Embryonic facial prominence (tissue), 1 donor: ENCODE measurements around the gene MRRF.
"Not testable (repeated sequence)": the region's sequence is repeated elsewhere in the genome, so short reads cannot be mapped to it uniquely, and the experiment has no call there.

Source experiments
- DNase-seq: peaks from one replicate; pipeline ENCODE4 v3.0.0-alpha.2; 2016; ENCODE audit errors: extremely low spot score

MRRF gene

GRCh38 chr9:122277285-122277897, 12.7 kb downstream of the MRRF start:
- no peak for DNase-seq

DNA sequence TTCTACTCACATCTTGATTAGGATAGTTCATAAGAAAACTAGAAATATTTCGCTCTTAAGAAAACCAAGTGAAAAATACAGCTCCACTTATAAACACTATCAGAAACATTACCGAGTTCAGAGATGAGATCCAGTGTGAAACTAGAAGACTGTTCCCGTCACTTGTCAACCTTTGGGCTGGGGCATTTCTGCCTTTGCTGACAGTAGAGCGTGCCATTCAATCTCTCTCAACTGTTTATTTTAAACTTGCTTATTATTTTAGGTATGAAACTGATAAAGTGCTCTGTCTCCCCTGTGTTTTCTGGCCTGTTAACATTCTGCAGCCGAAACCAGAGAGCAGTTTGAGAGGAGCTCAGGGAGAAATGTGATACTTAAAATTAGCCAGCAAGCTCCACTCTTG, 16.7 kb downstream of the MRRF start:
- no peak for DNase-seq

DNA sequence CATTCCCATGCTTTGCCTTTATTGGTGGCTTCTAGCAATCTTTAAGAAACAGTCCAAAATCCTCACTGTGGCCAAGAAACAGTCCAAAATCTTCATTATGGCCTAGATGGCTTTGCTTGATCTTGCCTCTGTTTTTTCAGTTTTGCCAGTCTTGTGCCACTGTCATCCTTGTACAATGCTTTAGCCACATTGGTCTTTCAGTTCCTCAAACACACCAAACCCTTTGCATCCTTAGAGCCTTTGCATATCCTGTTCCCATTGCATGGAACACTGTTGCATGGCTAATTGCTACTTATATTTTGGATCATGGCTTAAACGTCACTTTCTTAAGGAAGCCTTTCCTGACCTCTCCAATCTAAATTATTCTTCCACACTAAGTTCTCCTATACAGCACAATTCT, 22.1 kb downstream of the MRRF start:
- DNase-seq: no peak

- no peak for DNase-seq
These were observed 22.6 kb downstream of the MRRF start for GRCh38 chr9:122287214-122287720.

DNA sequence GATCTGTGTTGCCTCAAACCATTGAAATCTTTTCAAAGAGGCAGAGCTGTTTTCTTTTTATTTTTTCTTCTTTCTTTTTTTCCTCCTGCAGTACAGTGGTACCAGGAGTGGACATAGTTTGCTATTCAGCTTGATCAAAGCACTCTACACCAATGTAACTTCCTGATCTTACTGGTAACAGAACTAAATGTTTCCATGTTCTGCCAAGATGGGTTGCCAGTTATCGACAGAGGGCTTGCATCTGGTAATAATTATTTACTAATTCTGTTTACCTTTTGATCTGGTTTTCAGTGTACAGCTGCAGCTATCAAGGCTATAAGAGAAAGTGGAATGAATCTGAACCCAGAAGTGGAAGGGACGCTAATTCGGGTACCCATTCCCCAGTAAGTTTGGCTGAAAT, 26.8 kb downstream of the MRRF start:
- DNase-seq: no peak

DNA sequence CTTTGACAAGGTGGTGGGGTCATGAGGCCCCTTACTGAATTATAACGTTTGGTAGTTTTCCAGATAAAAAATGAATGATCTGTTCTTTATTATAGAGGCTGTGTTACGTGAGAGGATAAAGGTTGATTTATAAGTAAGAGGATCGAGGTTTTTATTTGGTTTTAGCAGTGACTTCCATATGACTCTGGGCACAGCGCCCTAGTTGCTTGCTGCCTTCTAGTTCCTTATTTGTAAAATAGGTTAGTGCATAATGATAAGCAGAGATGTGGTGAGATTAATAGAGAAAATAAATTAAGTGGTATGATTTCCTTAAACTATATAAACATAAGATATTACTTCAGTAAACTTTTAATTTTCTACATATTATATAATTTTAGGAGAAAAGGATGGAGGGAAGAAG, 29.8 kb downstream of the MRRF start:
- DNase-seq: no peak

GRCh38 chr9:122297512-122297911, 32.8 kb downstream of the MRRF start:
- DNase-seq: no peak

DNA sequence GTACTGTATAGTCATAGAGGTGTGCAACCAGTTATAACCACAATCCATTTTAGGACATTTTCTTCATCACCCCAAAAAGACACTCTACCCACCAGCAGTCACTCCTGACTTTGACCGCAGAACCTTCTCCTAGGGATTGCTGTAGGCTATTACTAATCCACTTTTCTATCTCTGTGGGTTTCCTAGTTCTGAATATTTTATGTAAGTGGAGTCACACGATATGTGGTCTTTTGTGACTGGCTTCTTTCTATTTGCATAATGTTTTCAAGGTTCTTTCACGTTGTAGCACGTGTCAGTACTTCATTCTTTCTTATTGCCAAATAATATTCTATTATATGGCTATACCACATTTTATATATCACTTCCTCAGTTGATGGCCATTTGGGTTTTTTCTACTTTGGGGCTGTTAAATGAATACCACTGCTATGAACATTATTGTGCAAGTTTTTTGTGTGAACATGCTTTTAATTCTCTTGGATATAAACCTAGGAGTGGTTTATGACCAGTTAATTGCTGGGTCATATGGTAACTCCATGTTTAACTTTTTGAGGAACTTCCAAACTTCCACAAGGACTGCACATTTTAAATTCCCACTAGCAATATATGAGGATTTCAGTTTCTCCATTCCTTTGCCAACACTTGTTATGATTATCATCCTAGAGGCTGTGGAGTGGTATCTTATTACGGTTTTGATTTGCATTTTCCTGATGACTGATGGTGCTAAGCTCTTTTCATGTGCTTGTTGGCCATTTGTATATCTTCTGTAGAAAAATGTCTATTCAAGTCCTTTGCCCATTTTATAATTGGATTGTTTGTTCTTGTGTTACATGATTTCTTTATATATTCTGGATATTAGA, 37.8 kb downstream of the MRRF start:
- no peak for DNase-seq

- DNase-seq: no peak
These were observed 42.4 kb downstream of the MRRF start for GRCh38 chr9:122307061-122307460.

DNA sequence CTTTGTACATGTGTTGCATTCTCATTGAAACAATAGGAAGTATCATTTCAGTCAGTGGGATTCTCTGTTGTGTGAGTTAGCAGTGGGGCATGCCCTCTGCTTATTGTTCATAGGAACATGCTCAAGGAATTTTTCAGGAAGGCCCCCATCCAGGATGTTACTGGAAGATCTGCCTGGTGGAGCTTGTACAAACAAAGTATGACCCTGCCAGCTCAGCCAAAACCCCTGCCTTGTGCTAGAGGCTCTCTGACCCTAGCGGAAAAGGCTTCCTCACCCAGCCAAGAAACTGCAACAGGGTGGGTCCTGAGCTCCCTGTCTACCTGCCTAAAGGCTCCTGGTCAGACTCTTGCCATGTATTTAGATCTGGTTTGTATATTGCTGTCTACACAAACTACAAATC, 43.2 kb downstream of the MRRF start:
- no peak for DNase-seq

GRCh38 chr9:122309861-122310260, 45.2 kb downstream of the MRRF start:
- no peak for DNase-seq

- DNase-seq: no peak
These were observed 49.5 kb downstream of the MRRF start for GRCh38 chr9:122314165-122314564.

DNA sequence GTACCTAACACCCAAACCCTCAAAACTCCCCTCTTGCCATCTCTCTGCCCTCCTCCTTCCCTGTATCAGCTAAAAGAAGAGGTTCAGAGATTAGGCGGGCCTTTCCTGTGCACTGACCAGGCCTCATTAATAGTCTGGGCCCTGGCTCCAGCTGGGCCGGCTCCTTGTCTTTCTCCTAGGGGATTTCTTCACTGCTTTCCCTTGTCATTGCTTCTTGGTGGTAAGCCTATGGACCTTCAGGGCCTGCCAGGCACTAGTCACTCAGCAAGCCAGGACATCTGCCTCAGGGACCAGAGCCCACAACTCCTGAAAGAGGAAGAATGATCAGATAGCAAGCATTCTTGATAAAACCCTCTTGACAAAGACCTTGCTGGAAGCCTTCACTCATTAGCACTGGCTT, 50.9 kb downstream of the MRRF start:
- DNase-seq: no peak

GRCh38 chr9:122318284-122318683, 53.6 kb downstream of the MRRF start:
- DNase-seq: no peak

DNA sequence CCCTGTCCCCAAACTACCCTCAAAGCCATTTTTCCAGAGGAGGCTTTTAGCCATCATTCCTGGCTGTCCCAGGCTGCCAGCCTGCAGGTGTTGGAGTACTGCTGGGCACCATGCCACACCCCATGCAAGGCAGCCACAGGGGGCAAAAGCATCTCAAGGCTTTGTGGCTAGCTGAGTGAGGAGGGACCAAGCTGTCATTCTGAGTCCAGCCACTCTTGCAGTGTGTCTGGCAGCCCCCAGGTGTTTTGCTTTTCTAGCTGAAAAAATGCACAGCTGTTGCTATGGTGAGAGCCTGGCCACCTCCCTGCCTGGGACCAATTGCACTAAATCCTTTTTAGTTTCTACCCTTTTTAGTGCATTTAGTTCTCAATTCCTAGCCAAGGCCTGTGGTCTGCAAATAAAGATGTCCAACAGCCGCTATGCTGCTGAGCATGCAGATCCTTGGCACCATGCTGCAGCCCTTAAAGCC, 55.8 kb downstream of the MRRF start:
- DNase-seq: no peak

GRCh38 chr9:122322553-122322952, 57.9 kb downstream of the MRRF start:
- DNase-seq: no peak

- DNase-seq: not testable (repeated sequence)
These were observed 60.0 kb downstream of the MRRF start for GRCh38 chr9:122324665-122325064.

DNA sequence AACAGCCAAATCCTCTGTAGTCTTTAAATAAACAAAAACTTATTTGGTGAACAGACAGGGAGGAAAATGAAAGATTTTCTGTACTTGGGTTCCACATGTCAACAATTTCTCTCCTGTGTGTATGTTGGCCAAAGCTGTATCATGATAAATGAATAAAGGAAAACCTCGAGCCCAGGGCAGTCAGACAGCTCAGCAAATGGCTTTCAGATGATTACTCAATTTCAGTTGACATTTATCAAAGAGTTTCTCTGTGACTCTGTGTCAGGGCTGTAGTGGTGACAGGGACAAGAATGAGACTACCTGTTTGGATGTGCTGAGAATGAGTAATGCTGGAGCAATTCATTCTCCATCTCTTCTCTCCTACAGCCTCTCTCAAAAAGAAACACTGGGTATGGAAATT, 60.4 kb downstream of the MRRF start:
- DNase-seq: no peak

GRCh38 chr9:122327175-122327574, 62.5 kb downstream of the MRRF start:
- no peak for DNase-seq

GRCh38 chr9:122329597-122329996, 64.9 kb downstream of the MRRF start:
- no peak for DNase-seq

DNA sequence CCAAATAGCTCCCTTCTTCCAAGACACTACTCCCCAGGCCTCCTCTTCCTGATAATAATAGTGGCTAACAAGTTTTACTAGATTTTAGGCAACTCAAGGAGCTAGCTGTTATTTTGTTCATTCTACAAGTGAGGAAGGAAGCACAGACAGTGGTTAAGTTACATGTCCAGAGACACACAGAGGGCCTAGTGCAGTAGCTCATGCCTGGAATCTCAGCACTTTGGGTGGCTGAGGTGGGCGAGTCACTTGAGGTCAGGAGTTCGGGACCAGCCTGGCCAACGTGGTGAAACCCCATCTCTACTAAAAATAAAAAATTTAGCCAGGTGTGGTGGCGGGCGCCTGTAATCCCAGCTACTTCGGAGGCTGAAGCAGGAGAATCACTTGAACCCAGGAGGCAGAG, 65.8 kb downstream of the MRRF start:
- DNase-seq: not testable (repeated sequence)

DNA sequence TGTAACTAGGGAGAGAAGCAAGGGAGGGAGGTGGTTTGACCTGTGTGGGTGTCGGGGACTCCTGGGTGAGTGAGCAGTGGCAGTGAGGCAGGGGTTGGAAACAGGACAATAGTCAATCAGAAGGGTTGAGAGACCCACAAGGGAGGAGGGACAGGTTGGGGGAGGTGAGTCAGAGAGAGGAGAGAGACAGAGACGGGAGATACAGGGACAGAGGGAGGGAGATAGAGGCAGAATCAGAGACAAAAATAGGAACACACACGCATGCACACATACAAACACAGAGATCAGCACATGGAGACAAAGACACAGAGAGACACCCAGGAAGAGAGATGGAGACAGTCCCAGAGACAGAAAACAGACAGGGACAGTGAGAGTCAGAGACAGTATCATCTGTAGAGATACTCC, 66.8 kb downstream of the MRRF start:
- DNase-seq: no peak

DNA sequence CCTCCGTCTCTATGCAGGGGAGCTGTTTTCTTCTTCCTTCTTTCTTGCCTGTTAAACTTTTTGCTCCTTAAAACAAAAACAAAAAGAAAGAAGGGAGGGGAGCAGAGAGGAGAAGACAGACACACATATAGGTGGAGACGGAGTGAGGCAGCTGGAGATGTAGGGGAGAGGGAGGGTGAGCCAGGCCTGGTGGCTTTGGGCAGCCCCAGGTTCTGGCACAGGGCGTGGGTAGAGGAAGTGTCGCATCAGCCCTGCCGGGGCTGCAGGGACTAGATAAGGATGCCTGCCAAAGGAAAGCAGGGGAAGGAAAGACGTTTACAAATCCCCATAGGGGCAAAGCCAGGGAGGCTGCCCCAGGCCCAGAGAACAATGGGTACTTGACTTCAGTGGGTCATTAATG, 67.4 kb downstream of the MRRF start:
- DNase-seq: no peak
